Prostate gland (tissue), 2 donors: ENCODE results near the gene TSPYL1.

Source experiments
- POLR2A ChIP-seq: fragments of 450-650 bp; IDR thresholded peaks from one replicate; pipeline ENCODE4 v1.6.1; 2016; ENCODE audit warnings: antibody characterized with exemption, mild to moderate bottlenecking
- TF ChIP-seq, protein P1 (sequence below), 4 experiments: fragments of 200-600 bp in 2 of 4; fragments of 450-650 bp in 2 of 4; sonication (generic) in 2 of 4; IDR thresholded peaks; 1 replicate in 3 of 4; 2 replicates in 1 of 4; pipeline ENCODE4 v1.5.1; 2016 to 2019; ENCODE audit warnings: antibody characterized with exemption in 4 of 4, mild to moderate bottlenecking in 2 of 4, moderate library complexity in 2 of 4

DNA sequence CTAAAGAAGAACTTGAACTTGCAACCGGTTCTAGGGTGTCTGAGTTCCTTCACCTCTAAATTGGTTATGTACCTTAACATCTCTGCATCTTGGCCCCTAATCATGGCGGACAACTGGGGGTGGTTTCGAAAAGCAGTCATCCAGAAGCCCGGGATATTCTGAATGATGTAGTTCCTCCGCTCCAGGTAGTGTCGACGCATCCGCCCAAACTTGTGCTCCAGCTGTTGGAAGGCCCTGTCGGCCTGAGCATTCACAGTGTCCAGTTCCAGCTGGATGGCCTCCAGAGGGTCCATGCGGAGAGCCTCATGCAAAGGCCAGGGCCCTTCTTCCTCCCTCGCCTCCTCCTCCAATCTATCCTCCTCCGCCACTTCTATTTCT is 887 bp downstream of the TSPYL1 start:
- no peak for TF ChIP-seq POLR2A
- TF ChIP-seq, protein P1, sequence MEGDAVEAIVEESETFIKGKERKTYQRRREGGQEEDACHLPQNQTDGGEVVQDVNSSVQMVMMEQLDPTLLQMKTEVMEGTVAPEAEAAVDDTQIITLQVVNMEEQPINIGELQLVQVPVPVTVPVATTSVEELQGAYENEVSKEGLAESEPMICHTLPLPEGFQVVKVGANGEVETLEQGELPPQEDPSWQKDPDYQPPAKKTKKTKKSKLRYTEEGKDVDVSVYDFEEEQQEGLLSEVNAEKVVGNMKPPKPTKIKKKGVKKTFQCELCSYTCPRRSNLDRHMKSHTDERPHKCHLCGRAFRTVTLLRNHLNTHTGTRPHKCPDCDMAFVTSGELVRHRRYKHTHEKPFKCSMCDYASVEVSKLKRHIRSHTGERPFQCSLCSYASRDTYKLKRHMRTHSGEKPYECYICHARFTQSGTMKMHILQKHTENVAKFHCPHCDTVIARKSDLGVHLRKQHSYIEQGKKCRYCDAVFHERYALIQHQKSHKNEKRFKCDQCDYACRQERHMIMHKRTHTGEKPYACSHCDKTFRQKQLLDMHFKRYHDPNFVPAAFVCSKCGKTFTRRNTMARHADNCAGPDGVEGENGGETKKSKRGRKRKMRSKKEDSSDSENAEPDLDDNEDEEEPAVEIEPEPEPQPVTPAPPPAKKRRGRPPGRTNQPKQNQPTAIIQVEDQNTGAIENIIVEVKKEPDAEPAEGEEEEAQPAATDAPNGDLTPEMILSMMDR (IDR thresholded peaks at IDR 0.05) = no peak
